GM19099 (cell line): Measurements from ENCODE around the gene ZBTB8A.

ENCODE experiments used
- POLR2A ChIP-seq: IDR thresholded peaks from 3 replicates; pipeline ENCODE4 v1.6.1; 2011; ENCODE audit warnings: low read depth; ENCODE audit not compliant: insufficient read length; ENCODE audit errors: extremely low read depth

Gene ZBTB8A

GRCh38 chr1:32521165-32521564, 18.1 kb upstream of the ZBTB8A start:
- no peak for TF ChIP-seq POLR2A

GRCh38 chr1:32525053-32525452, 14.2 kb upstream of the ZBTB8A start:
- no peak for TF ChIP-seq POLR2A

- TF ChIP-seq POLR2A: no peak
Measured at GRCh38 chr1:32525661-32526444, 13.4 kb upstream of the ZBTB8A start.

- TF ChIP-seq POLR2A: no peak
Measured at GRCh38 chr1:32533792-32534327, 5.4 kb upstream of the ZBTB8A start.

GRCh38 chr1:32536117-32536516, 3.1 kb upstream of the ZBTB8A start:
- TF ChIP-seq POLR2A: no peak

GRCh38 chr1:32536764-32537163, 2.5 kb upstream of the ZBTB8A start:
- no peak for TF ChIP-seq POLR2A

GRCh38 chr1:32539584-32540571, 651 bp downstream of the ZBTB8A start:
- no peak for TF ChIP-seq POLR2A

GRCh38 chr1:32540605-32541004, 1.4 kb downstream of the ZBTB8A start:
- no peak for TF ChIP-seq POLR2A

GRCh38 chr1:32541064-32541566, 1.9 kb downstream of the ZBTB8A start:
- no peak for TF ChIP-seq POLR2A

GRCh38 chr1:32546611-32547010, 7.4 kb downstream of the ZBTB8A start:
- TF ChIP-seq POLR2A: no peak

- TF ChIP-seq POLR2A: no peak
Measured at GRCh38 chr1:32549616-32550015, 10.4 kb downstream of the ZBTB8A start.

GRCh38 chr1:32554288-32554687, 15.1 kb downstream of the ZBTB8A start:
- TF ChIP-seq POLR2A: no peak

GRCh38 chr1:32557812-32558211, 18.6 kb downstream of the ZBTB8A start:
- no peak for TF ChIP-seq POLR2A

GRCh38 chr1:32568929-32569328, 29.7 kb downstream of the ZBTB8A start:
- TF ChIP-seq POLR2A: no peak

GRCh38 chr1:32580348-32581017, 41.3 kb downstream of the ZBTB8A start:
- TF ChIP-seq POLR2A: no peak
